ENCODE data around the gene INO80.

INO80 gene
- total RNA-seq, result 86.6 to 106 (median 89.4) reads per million in 3 donors

GRCh38 chr15:41116116-41116961 is at the start of gene INO80:
TSS of gene INO80 (minus strand) at chr15:41116280. CDS start at chr15:41096310, 19,970 bp downstream.
- peak; percentile 86 to 95 (median 91) for DNase-seq
- Histone ChIP-seq H3K4me1 (ENCODE audit: control insufficient read depth, insufficient read depth, low read length, poor library complexity, severe bottlenecking) (peaks cover 9% of the 10 kb centered on the region), H3K27ac (ENCODE audit: insufficient read depth, low read length, poor library complexity, severe bottlenecking) (peak within 1 kb of the TSS; percentile 96), H3K4me3 (ENCODE audit: insufficient read depth, low read depth, low read length, poor library complexity, severe bottlenecking) (peak within 1 kb of the TSS; percentile 91), H3K27me3 (replicated peaks; ENCODE audit: control insufficient read depth, insufficient read depth, low read length, poor library complexity, severe bottlenecking) (no peaks in the 10 kb centered on the region), H3K9me3 (ENCODE audit: control insufficient read depth, low read length) (no peaks in the 10 kb centered on the region), H3K36me3 (ENCODE audit: control insufficient read depth, insufficient read depth, low read length) (no peaks in the 10 kb centered on the region)

GRCh38 chr15:41161736-41162135 is 45.7 kb upstream of the INO80 start:
- Histone ChIP-seq H3K4me1 (ENCODE audit: control insufficient read depth, insufficient read depth, low read length, poor library complexity, severe bottlenecking) (no peaks in the 10 kb centered on the region), H3K27ac (ENCODE audit: insufficient read depth, low read length, poor library complexity, severe bottlenecking) (no peak overlapping the region), H3K4me3 (ENCODE audit: insufficient read depth, low read depth, low read length, poor library complexity, severe bottlenecking) (no peak overlapping the region), H3K27me3 (replicated peaks; ENCODE audit: control insufficient read depth, insufficient read depth, low read length, poor library complexity, severe bottlenecking) (no peaks in the 10 kb centered on the region), H3K36me3 (ENCODE audit: control insufficient read depth, insufficient read depth, low read length) (no peaks in the 10 kb centered on the region), H3K9me3 (ENCODE audit: control insufficient read depth, low read length) (no peaks in the 10 kb centered on the region)
- no peak for DNase-seq

GRCh38 chr15:41161336-41161735 is 45.3 kb upstream of the INO80 start:
- no peaks in the 10 kb centered on the region for H3K27me3 ChIP-seq (replicated peaks; ENCODE audit: control insufficient read depth, insufficient read depth, low read length, poor library complexity, severe bottlenecking)
- no peaks in the 10 kb centered on the region for H3K4me1 ChIP-seq (ENCODE audit: control insufficient read depth, insufficient read depth, low read length, poor library complexity, severe bottlenecking)
- no peaks in the 10 kb centered on the region for H3K36me3 ChIP-seq (ENCODE audit: control insufficient read depth, insufficient read depth, low read length)
- no peaks in the 10 kb centered on the region for H3K9me3 ChIP-seq (ENCODE audit: control insufficient read depth, low read length)
- no peak overlapping the region for H3K4me3 ChIP-seq (ENCODE audit: insufficient read depth, low read depth, low read length, poor library complexity, severe bottlenecking)
- H3K27ac ChIP-seq (ENCODE audit: insufficient read depth, low read length, poor library complexity, severe bottlenecking), result no peak overlapping the region
- DNase-seq, result no peak

GRCh38 chr15:41160639-41161315 is 44.7 kb upstream of the INO80 start:
- no peak overlapping the region for H3K4me3 ChIP-seq (ENCODE audit: insufficient read depth, low read depth, low read length, poor library complexity, severe bottlenecking)
- no peaks in the 10 kb centered on the region for H3K27me3 ChIP-seq (replicated peaks; ENCODE audit: control insufficient read depth, insufficient read depth, low read length, poor library complexity, severe bottlenecking)
- no peaks in the 10 kb centered on the region for H3K36me3 ChIP-seq (ENCODE audit: control insufficient read depth, insufficient read depth, low read length)
- no peak for DNase-seq
- H3K27ac ChIP-seq (ENCODE audit: insufficient read depth, low read length, poor library complexity, severe bottlenecking), result no peak overlapping the region
- no peaks in the 10 kb centered on the region for H3K4me1 ChIP-seq (ENCODE audit: control insufficient read depth, insufficient read depth, low read length, poor library complexity, severe bottlenecking)
- no peaks in the 10 kb centered on the region for H3K9me3 ChIP-seq (ENCODE audit: control insufficient read depth, low read length)

- peaks cover 5% of the 10 kb centered on the region for H3K4me1 ChIP-seq (ENCODE audit: control insufficient read depth, insufficient read depth, low read length, poor library complexity, severe bottlenecking)
- H3K9me3 ChIP-seq (ENCODE audit: control insufficient read depth, low read length), result no peaks in the 10 kb centered on the region
- H3K4me3 ChIP-seq (ENCODE audit: insufficient read depth, low read depth, low read length, poor library complexity, severe bottlenecking), result no peak overlapping the region
- DNase-seq, result no peak
- no peaks in the 10 kb centered on the region for H3K27me3 ChIP-seq (replicated peaks; ENCODE audit: control insufficient read depth, insufficient read depth, low read length, poor library complexity, severe bottlenecking)
- no peak overlapping the region for H3K27ac ChIP-seq (ENCODE audit: insufficient read depth, low read length, poor library complexity, severe bottlenecking)
- no peaks in the 10 kb centered on the region for H3K36me3 ChIP-seq (ENCODE audit: control insufficient read depth, insufficient read depth, low read length)
Measured at GRCh38 chr15:41154412-41154811, 38.3 kb upstream of the INO80 start.

- no peak for DNase-seq
Measured at GRCh38 chr15:41153733-41154132, 37.7 kb upstream of the INO80 start.

GRCh38 chr15:41151451-41152005 is 35.4 kb upstream of the INO80 start:
- Histone ChIP-seq H3K36me3 (ENCODE audit: control insufficient read depth, insufficient read depth, low read length) (no peaks in the 10 kb centered on the region), H3K27me3 (replicated peaks; ENCODE audit: control insufficient read depth, insufficient read depth, low read length, poor library complexity, severe bottlenecking) (no peaks in the 10 kb centered on the region), H3K4me3 (ENCODE audit: insufficient read depth, low read depth, low read length, poor library complexity, severe bottlenecking) (no peak overlapping the region), H3K9me3 (ENCODE audit: control insufficient read depth, low read length) (no peaks in the 10 kb centered on the region), H3K4me1 (ENCODE audit: control insufficient read depth, insufficient read depth, low read length, poor library complexity, severe bottlenecking) (peaks cover 5% of the 10 kb centered on the region), H3K27ac (ENCODE audit: insufficient read depth, low read length, poor library complexity, severe bottlenecking) (no peak overlapping the region)
- DNase-seq, result no peak

More at GRCh38 chr15:41153733-41154132, 37.7 kb upstream of the INO80 start:
- no peaks in the 10 kb centered on the region for H3K9me3 ChIP-seq (ENCODE audit: control insufficient read depth, low read length)
- no peak overlapping the region for H3K27ac ChIP-seq (ENCODE audit: insufficient read depth, low read length, poor library complexity, severe bottlenecking)
- peaks cover 5% of the 10 kb centered on the region for H3K4me1 ChIP-seq (ENCODE audit: control insufficient read depth, insufficient read depth, low read length, poor library complexity, severe bottlenecking)
- H3K27me3 ChIP-seq (replicated peaks; ENCODE audit: control insufficient read depth, insufficient read depth, low read length, poor library complexity, severe bottlenecking), result no peaks in the 10 kb centered on the region
- no peak overlapping the region for H3K4me3 ChIP-seq (ENCODE audit: insufficient read depth, low read depth, low read length, poor library complexity, severe bottlenecking)
- H3K36me3 ChIP-seq (ENCODE audit: control insufficient read depth, insufficient read depth, low read length), result no peaks in the 10 kb centered on the region

GRCh38 chr15:41150279-41150678 is 34.2 kb upstream of the INO80 start:
- H3K9me3 ChIP-seq (ENCODE audit: control insufficient read depth, low read length), result no peaks in the 10 kb centered on the region
- no peaks in the 10 kb centered on the region for H3K27me3 ChIP-seq (replicated peaks; ENCODE audit: control insufficient read depth, insufficient read depth, low read length, poor library complexity, severe bottlenecking)
- H3K4me3 ChIP-seq (ENCODE audit: insufficient read depth, low read depth, low read length, poor library complexity, severe bottlenecking), result no peak overlapping the region
- H3K27ac ChIP-seq (ENCODE audit: insufficient read depth, low read length, poor library complexity, severe bottlenecking), result no peak overlapping the region
- no peak for DNase-seq
- peaks cover 5% of the 10 kb centered on the region for H3K4me1 ChIP-seq (ENCODE audit: control insufficient read depth, insufficient read depth, low read length, poor library complexity, severe bottlenecking)
- H3K36me3 ChIP-seq (ENCODE audit: control insufficient read depth, insufficient read depth, low read length), result no peaks in the 10 kb centered on the region

GRCh38 chr15:41148065-41148464 is 32.0 kb upstream of the INO80 start:
- Histone ChIP-seq H3K9me3 (ENCODE audit: control insufficient read depth, low read length) (no peaks in the 10 kb centered on the region), H3K4me1 (ENCODE audit: control insufficient read depth, insufficient read depth, low read length, poor library complexity, severe bottlenecking) (peaks cover 5% of the 10 kb centered on the region), H3K36me3 (ENCODE audit: control insufficient read depth, insufficient read depth, low read length) (no peaks in the 10 kb centered on the region), H3K4me3 (ENCODE audit: insufficient read depth, low read depth, low read length, poor library complexity, severe bottlenecking) (no peak overlapping the region), H3K27me3 (replicated peaks; ENCODE audit: control insufficient read depth, insufficient read depth, low read length, poor library complexity, severe bottlenecking) (no peaks in the 10 kb centered on the region), H3K27ac (ENCODE audit: insufficient read depth, low read length, poor library complexity, severe bottlenecking) (no peak overlapping the region)
- no peak for DNase-seq

GRCh38 chr15:41139619-41140018 is 23.5 kb upstream of the INO80 start:
- H3K36me3 ChIP-seq (ENCODE audit: control insufficient read depth, insufficient read depth, low read length), result no peaks in the 10 kb centered on the region
- H3K27me3 ChIP-seq (replicated peaks; ENCODE audit: control insufficient read depth, insufficient read depth, low read length, poor library complexity, severe bottlenecking), result no peaks in the 10 kb centered on the region
- no peak overlapping the region for H3K4me3 ChIP-seq (ENCODE audit: insufficient read depth, low read depth, low read length, poor library complexity, severe bottlenecking)
- H3K4me1 ChIP-seq (ENCODE audit: control insufficient read depth, insufficient read depth, low read length, poor library complexity, severe bottlenecking), result no peaks in the 10 kb centered on the region
- no peak overlapping the region for H3K27ac ChIP-seq (ENCODE audit: insufficient read depth, low read length, poor library complexity, severe bottlenecking)
- H3K9me3 ChIP-seq (ENCODE audit: control insufficient read depth, low read length), result no peaks in the 10 kb centered on the region
- no peak for DNase-seq

Data from effector memory CD4-positive, alpha-beta T cell (primary cell).